IMR-90 (cell line): ENCODE results near the gene DBH.

Experiments
- MXI1 ChIP-seq: IDR thresholded peaks from 2 replicates; pipeline ENCODE4 v1.6.1; 2012; ENCODE audit warnings: low read depth, mild to moderate bottlenecking, low read length, moderate library complexity, borderline replicate concordance
- SMC3 ChIP-seq: fragments of 150-350 bp; IDR thresholded peaks from 2 replicates; pipeline ENCODE4 v1.6.1; 2016; ENCODE audit warnings: low read depth, mild to moderate bottlenecking, antibody characterized with exemption, low read length, moderate library complexity

DNA sequence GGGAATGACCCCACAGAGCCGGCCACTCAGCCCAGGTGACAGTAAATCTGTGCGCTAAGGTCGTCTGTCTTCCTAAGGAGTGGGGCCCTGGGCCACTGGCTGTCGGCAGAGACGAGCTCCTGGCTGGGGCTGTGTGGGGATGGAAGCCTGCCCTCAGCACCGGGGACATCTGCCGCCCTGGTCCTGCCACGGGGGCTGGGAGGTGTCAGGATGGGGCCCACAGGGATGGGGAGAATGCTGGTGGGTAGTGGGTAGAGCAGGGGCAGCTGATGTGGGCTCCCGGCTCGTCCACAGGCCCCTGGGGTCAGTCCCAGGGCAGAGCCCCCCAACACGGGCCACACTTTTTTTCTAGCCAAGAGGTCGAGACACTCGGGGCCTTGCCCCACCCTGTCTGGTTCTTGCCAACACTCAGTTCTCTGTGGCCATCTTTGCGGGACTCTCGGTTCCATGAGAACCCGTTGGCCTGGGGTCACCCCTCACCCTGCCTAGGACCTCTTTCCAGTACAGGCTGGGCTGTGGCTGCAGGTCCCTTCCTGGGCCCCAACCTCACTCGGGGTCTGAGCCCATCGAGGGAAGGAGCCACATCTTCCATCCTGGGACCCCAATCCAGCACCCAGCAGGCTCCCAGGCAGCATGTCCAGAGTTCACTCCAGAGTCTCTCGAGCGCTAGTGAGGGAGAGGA is 45.0 kb downstream of the DBH start:
- no peak for TF ChIP-seq MXI1
- TF ChIP-seq SMC3: no peak
